Measurements from ENCODE around the gene COL4A2.

DNA sequence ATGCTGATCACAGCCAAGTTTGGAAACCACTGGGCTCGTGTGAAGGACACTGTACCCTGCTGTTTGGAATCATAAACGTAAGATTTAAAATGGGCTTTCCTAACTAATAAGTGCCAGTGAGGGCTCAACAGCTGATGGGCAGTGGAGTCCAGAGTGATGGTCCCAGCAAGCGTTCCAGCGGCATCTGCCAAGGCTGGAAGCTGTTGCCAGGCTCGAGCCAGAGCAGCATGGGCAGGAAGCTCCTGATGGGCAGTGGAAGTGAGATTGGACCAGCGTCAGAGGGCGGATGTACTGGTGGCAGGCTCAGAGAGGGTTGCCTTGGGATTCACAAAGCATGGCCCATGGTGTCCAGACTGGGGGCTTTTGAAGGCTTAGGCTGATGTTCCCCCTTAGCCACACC, 30.2 kb downstream of the COL4A2 start:
- TF ChIP-seq, protein P1, sequence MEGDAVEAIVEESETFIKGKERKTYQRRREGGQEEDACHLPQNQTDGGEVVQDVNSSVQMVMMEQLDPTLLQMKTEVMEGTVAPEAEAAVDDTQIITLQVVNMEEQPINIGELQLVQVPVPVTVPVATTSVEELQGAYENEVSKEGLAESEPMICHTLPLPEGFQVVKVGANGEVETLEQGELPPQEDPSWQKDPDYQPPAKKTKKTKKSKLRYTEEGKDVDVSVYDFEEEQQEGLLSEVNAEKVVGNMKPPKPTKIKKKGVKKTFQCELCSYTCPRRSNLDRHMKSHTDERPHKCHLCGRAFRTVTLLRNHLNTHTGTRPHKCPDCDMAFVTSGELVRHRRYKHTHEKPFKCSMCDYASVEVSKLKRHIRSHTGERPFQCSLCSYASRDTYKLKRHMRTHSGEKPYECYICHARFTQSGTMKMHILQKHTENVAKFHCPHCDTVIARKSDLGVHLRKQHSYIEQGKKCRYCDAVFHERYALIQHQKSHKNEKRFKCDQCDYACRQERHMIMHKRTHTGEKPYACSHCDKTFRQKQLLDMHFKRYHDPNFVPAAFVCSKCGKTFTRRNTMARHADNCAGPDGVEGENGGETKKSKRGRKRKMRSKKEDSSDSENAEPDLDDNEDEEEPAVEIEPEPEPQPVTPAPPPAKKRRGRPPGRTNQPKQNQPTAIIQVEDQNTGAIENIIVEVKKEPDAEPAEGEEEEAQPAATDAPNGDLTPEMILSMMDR (conservative IDR thresholded peaks at IDR 0.05; ENCODE audit: low read length) = no peak
- no peak for TF ChIP-seq EZH2phosphoT487 (IDR thresholded peaks at IDR 0.05; ENCODE audit: borderline replicate concordance)
